ENCODE data around the gene CDC42BPA.
"Not testable (repeated sequence)": the region's sequence is repeated elsewhere in the genome, so short reads cannot be mapped to it uniquely, and the experiment has no call there.

CDC42BPA gene

DNA sequence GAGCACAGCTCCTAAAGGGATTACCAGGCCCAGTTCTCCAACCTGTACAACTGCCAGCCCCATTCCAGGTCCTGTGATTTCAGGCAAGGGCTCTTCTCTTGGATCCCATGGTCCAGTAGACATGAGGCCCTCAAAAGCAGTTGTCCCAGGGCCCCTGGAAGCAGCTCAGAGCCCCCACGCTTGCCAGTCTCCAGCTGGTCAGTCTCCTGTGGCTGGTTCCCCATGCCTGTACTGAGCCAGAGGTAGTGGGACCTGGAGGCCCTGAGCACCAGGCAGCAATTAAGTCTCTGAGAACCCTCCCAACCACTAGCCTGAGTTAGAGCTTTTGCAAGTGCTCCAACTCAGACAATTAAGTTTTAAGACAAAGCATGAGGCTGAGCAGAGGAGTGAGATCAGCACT, 36.9 kb downstream of the CDC42BPA start:
- WGBS (ENCODE audit: insufficient coverage, insufficient read length): no CpG with 5 or more reads among the region's 1 CpG
- Histone ChIP-seq H3K4me1 (ENCODE audit: control insufficient read depth, insufficient read depth, low read length) (no peaks in the 10 kb centered on the region), H3K9me3 (ENCODE audit: control insufficient read depth, insufficient read depth, low read length) (peaks cover 5% of the 10 kb centered on the region; the same call in 1 of the 2 replicates), H3K4me3 (ENCODE audit: low read length) (no peak overlapping the region), H3K36me3 (ENCODE audit: control insufficient read depth, insufficient read depth, low read length) (no peaks in the 10 kb centered on the region), H3K27ac (ENCODE audit: low read length) (no peak overlapping the region), H3K27me3 (ENCODE audit: control insufficient read depth, insufficient read depth, low read length) (no peaks in the 10 kb centered on the region)
- no peak for DNase-seq (ENCODE audit: low read depth, low spot score)

DNA sequence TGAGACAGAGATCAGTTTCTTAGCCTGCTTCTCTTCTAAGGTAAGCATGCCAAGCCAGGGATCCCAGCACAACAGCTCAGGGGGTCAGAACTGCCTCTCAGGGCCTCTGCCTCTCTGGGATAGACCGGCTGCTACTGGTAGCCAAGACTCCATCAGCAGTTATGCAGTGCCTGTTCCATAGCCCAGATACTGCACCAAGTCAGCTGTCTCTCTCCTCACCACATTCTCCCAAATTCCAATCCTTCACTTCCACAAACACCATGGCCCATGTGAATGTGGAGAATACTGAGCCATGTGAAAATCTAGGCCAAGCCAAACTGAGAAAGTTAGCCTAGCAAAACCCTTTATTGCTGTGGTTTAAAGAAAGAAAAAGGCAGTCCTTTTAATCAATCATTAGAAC, 37.5 kb downstream of the CDC42BPA start:
- DNase-seq (ENCODE audit: low read depth, low spot score): no peak
- Histone ChIP-seq H3K4me3 (ENCODE audit: low read length) (no peak overlapping the region), H3K36me3 (ENCODE audit: control insufficient read depth, insufficient read depth, low read length) (no peaks in the 10 kb centered on the region), H3K4me1 (ENCODE audit: control insufficient read depth, insufficient read depth, low read length) (no peaks in the 10 kb centered on the region), H3K27ac (ENCODE audit: low read length) (no peak overlapping the region), H3K27me3 (ENCODE audit: control insufficient read depth, insufficient read depth, low read length) (no peaks in the 10 kb centered on the region), H3K9me3 (ENCODE audit: control insufficient read depth, insufficient read depth, low read length) (peaks cover 1% of the 10 kb centered on the region; the same call in 1 of the 2 replicates)
- WGBS (ENCODE audit: insufficient coverage, insufficient read length): no CpG with 5 or more reads among the region's 1 CpG

DNA sequence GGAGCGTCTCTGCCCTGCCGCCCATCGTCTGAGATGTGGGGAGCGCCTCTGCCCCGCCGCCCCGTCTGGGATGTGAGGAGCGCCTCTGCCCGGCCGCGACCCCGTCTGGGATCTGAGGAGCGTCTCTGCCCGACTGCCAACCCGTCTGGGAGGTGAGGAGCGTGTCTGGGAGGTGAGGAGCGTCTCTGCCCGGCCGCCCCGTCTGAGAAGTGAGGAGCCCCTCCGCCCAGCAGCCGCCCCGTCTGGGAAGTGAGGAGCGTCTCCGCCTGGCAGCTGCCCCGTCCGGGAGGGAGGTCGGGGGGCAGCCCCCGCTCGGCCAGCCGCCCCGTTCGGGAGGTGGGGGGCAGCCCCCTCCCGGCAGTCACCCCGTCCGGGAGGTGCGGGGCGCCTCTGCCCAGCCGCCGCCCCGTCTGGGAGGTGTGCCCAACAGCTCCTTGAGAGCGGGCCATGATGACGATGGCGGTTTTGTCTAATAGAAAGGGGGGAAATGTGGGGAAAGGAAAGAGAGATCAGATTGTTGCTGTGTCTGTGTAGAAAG, 42.1 kb downstream of the CDC42BPA start:
- not testable (repeated sequence) for H3K4me1 ChIP-seq (ENCODE audit: control insufficient read depth, insufficient read depth, low read length); DNase-seq (ENCODE audit: low read depth, low spot score); H3K27ac ChIP-seq (ENCODE audit: low read length); H3K4me3 ChIP-seq (ENCODE audit: low read length); H3K27me3 ChIP-seq (ENCODE audit: control insufficient read depth, insufficient read depth, low read length); H3K36me3 ChIP-seq (ENCODE audit: control insufficient read depth, insufficient read depth, low read length); H3K9me3 ChIP-seq (ENCODE audit: control insufficient read depth, insufficient read depth, low read length)
- no CpG with 5 or more reads among the region's 44 CpGs for WGBS (ENCODE audit: insufficient coverage, insufficient read length)

DNA sequence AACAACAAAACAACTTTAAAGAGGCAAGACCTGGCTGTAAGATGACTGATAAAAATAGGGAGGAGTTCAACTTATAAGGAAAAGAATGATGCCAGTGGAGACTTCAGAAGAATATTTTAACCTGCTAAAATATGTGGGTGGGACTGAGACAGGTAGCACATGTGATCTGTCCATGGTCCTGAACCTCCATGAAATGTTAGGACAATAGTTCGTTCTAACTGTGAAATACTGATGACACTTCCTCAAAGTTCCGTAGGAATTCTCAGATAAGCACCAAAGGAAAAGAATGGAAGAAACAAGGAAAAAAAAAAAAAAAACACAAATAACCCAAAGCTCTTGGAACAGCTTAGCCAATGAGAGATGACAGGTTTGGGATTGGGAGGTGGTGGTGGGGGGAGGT, 44.7 kb downstream of the CDC42BPA start:
- H3K4me3 ChIP-seq (ENCODE audit: low read length): no peak overlapping the region
- H3K9me3 ChIP-seq (ENCODE audit: control insufficient read depth, insufficient read depth, low read length): no peaks in the 10 kb centered on the region
- H3K4me1 ChIP-seq (ENCODE audit: control insufficient read depth, insufficient read depth, low read length): no peaks in the 10 kb centered on the region
- no peak overlapping the region for H3K27ac ChIP-seq (ENCODE audit: low read length)
- no peaks in the 10 kb centered on the region for H3K36me3 ChIP-seq (ENCODE audit: control insufficient read depth, insufficient read depth, low read length)
- H3K27me3 ChIP-seq (ENCODE audit: control insufficient read depth, insufficient read depth, low read length): no peaks in the 10 kb centered on the region
- DNase-seq (ENCODE audit: low read depth, low spot score): peak; percentile 33
- no CpG with 5 or more reads among the region's 2 CpGs for WGBS (ENCODE audit: insufficient coverage, insufficient read length)

DNA sequence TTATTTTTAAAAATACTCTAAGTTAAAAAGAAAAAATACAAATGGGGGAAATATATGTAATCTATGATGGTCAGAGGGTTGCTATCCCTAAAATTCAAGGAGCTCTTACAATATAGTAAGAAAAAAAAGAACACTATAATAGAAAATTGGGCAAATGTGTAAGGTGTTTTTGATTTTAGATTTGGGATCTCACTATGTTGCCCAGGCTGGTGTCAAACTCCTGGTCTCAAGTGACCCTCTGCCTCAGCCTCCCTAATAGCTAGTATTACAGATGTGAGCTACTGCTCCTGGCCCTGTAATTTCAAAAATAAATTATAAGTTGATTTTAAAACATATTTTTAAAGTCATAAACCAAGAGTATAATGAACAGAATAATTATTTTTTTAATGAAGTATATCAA, 45.9 kb downstream of the CDC42BPA start:
- no peaks in the 10 kb centered on the region for H3K36me3 ChIP-seq (ENCODE audit: control insufficient read depth, insufficient read depth, low read length)
- H3K27me3 ChIP-seq (ENCODE audit: control insufficient read depth, insufficient read depth, low read length): no peaks in the 10 kb centered on the region
- no peak for DNase-seq (ENCODE audit: low read depth, low spot score)

DNA sequence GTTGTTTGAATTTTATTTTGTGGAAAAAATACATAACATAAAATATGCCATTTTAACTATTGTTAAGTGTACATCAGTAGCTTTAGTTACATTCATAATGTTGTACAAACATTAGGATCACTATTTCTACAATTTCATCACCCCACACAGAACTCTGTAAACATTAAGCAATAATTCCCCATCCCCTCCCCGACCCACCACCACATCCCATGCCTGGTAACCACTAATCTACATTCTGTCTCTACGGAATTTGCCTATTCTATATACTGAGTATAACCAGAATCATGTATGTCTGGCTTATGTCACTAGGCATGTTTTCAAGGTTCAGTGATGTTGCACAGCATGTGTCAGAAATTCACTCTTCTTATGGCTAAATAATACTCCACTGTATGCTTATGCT, 47.7 kb downstream of the CDC42BPA start:
- DNase-seq (ENCODE audit: low read depth, low spot score): no peak
- H3K4me3 ChIP-seq (ENCODE audit: low read length): no peak overlapping the region
- no peaks in the 10 kb centered on the region for H3K27me3 ChIP-seq (ENCODE audit: control insufficient read depth, insufficient read depth, low read length)
- 100% methylated on average over 1 of the region's 2 CpGs for WGBS (ENCODE audit: insufficient coverage, insufficient read length)
- no peaks in the 10 kb centered on the region for H3K4me1 ChIP-seq (ENCODE audit: control insufficient read depth, insufficient read depth, low read length)
- H3K36me3 ChIP-seq (ENCODE audit: control insufficient read depth, insufficient read depth, low read length): no peaks in the 10 kb centered on the region
- H3K27ac ChIP-seq (ENCODE audit: low read length): no peak overlapping the region
- H3K9me3 ChIP-seq (ENCODE audit: control insufficient read depth, insufficient read depth, low read length): no peaks in the 10 kb centered on the region

More for the DNA sequence above, 45.9 kb downstream of the CDC42BPA start:
- no peak overlapping the region for H3K4me3 ChIP-seq (ENCODE audit: low read length)
- no peaks in the 10 kb centered on the region for H3K9me3 ChIP-seq (ENCODE audit: control insufficient read depth, insufficient read depth, low read length)
- no peak overlapping the region for H3K27ac ChIP-seq (ENCODE audit: low read length)
- no peaks in the 10 kb centered on the region for H3K4me1 ChIP-seq (ENCODE audit: control insufficient read depth, insufficient read depth, low read length)

DNA sequence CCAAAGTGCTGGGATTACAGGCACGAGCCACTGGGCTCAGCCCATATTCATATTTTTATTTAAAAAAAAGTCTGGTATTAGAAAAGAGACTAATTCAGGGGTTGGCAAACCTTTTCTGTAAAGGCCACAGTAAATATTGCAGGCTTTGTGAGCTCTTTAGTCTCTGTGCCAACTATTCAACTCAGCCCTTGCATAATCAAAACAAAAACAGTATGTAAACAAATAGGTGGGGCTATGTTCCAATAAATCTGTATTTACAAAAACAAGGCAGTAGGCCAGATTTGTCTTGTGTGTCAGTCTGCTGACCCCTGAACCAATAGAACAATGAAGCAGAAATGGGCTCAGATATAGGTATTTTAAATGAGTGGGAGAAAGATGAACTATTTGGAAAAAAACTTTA, 49.3 kb downstream of the CDC42BPA start:
- H3K27me3 ChIP-seq (ENCODE audit: control insufficient read depth, insufficient read depth, low read length): no peaks in the 10 kb centered on the region
- no peak for DNase-seq (ENCODE audit: low read depth, low spot score)
- no peak overlapping the region for H3K27ac ChIP-seq (ENCODE audit: low read length)
- H3K9me3 ChIP-seq (ENCODE audit: control insufficient read depth, insufficient read depth, low read length): no peaks in the 10 kb centered on the region
- H3K36me3 ChIP-seq (ENCODE audit: control insufficient read depth, insufficient read depth, low read length): no peaks in the 10 kb centered on the region
- no peak overlapping the region for H3K4me3 ChIP-seq (ENCODE audit: low read length)
- WGBS (ENCODE audit: insufficient coverage, insufficient read length): no CpG with 5 or more reads among the region's 1 CpG
- H3K4me1 ChIP-seq (ENCODE audit: control insufficient read depth, insufficient read depth, low read length): no peaks in the 10 kb centered on the region

DNA sequence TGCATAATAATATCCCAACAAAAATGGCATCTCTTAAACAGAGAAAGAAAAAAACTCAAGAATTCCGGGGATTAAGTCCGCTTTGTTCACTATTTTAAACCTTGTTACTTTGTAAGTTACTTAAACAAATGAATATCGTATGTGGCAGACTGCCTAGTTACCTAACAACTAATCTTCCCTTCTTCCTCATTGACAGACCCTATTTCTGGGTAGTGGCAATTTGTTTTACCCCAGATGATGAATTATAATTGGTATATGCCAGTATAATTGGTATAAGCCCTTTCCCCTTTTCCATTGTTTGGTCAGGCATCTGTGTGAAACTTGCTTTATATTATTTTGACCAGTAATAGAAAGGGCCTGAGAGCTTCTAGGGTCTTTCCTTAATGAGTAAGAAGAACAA, 52.4 kb downstream of the CDC42BPA start:
- no peak for DNase-seq (ENCODE audit: low read depth, low spot score)
- H3K4me1 ChIP-seq (ENCODE audit: control insufficient read depth, insufficient read depth, low read length): no peaks in the 10 kb centered on the region
- no peaks in the 10 kb centered on the region for H3K9me3 ChIP-seq (ENCODE audit: control insufficient read depth, insufficient read depth, low read length)
- no peak overlapping the region for H3K4me3 ChIP-seq (ENCODE audit: low read length)
- WGBS (ENCODE audit: insufficient coverage, insufficient read length): no CpG with 5 or more reads among the region's 3 CpGs
- H3K36me3 ChIP-seq (ENCODE audit: control insufficient read depth, insufficient read depth, low read length): no peaks in the 10 kb centered on the region
- H3K27ac ChIP-seq (ENCODE audit: low read length): no peak overlapping the region
- no peaks in the 10 kb centered on the region for H3K27me3 ChIP-seq (ENCODE audit: control insufficient read depth, insufficient read depth, low read length)

DNA sequence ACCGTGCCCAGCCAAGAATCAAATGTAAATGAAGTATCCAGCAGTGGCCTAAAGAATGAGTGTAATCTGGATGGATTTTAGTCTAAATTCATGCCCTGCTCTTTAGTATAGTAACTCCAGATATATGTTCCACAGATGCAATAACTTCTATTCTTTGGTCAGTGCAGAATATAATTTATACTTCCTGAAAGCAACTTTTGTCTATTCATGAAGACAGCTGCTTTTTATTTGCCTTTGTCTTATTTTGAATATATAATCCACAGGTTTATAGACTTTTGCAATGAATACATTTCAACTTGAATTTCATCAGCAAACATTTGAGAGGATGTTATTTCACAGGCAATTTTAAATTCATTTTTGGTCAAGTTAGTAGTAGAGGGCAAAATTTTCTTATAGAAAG, 54.4 kb downstream of the CDC42BPA start:
- Histone ChIP-seq H3K27ac (ENCODE audit: low read length) (no peak overlapping the region), H3K36me3 (ENCODE audit: control insufficient read depth, insufficient read depth, low read length) (no peaks in the 10 kb centered on the region), H3K4me3 (ENCODE audit: low read length) (no peak overlapping the region), H3K9me3 (ENCODE audit: control insufficient read depth, insufficient read depth, low read length) (no peaks in the 10 kb centered on the region), H3K27me3 (ENCODE audit: control insufficient read depth, insufficient read depth, low read length) (no peaks in the 10 kb centered on the region), H3K4me1 (ENCODE audit: control insufficient read depth, insufficient read depth, low read length) (no peaks in the 10 kb centered on the region; the same call in 1 of the 2 replicates)
- WGBS (ENCODE audit: insufficient coverage, insufficient read length): no CpG with 5 or more reads among the region's 1 CpG
- no peak for DNase-seq (ENCODE audit: low read depth, low spot score)

DNA sequence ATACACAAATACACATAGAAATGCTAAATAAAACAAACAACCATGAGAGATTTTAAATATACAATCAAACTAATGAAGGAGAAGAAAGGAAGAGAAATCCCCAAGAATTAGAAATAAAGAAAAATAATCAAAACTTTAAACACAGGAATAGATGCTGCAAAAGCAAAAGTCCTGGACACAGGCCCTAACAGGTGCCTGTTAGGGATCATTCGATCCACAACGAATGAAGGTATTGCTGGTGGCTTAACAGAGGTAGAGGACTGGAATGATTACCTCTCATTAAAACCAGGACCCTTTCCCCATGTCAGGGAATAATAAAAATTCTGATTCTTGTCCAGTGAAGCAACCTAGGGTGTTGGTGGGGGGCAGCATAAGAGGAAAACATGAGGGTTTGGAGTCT, 56.8 kb downstream of the CDC42BPA start:
- no peaks in the 10 kb centered on the region; the same call in 1 of the 2 replicates for H3K4me1 ChIP-seq (ENCODE audit: control insufficient read depth, insufficient read depth, low read length)
- H3K9me3 ChIP-seq (ENCODE audit: control insufficient read depth, insufficient read depth, low read length): no peaks in the 10 kb centered on the region
- no peak for DNase-seq (ENCODE audit: low read depth, low spot score)
- H3K27ac ChIP-seq (ENCODE audit: low read length): no peak overlapping the region
- WGBS (ENCODE audit: insufficient coverage, insufficient read length): no CpG with 5 or more reads among the region's 2 CpGs
- no peaks in the 10 kb centered on the region for H3K27me3 ChIP-seq (ENCODE audit: control insufficient read depth, insufficient read depth, low read length)
- H3K36me3 ChIP-seq (ENCODE audit: control insufficient read depth, insufficient read depth, low read length): no peaks in the 10 kb centered on the region
- H3K4me3 ChIP-seq (ENCODE audit: low read length): no peak overlapping the region

DNA sequence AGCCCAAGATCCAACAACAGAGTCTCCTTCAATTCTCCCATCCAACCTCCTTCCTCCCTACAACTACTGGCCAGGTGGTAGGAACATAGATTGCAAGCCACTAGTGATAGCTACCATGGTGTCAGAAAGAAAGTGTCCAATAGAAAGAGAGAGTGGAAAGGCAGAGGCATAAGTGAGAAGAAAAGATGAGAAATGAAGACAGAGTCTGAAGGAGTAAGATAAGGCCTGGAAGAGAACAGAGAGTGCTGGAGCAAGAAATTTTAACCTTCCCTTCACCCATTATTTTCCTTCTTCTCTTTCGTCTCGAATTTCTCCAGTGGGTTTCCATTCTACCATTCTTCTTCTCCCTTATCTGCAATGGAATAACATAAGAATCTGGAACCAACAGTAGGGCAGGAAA, 57.9 kb downstream of the CDC42BPA start:
- Histone ChIP-seq H3K27ac (ENCODE audit: low read length) (no peak overlapping the region), H3K9me3 (ENCODE audit: control insufficient read depth, insufficient read depth, low read length) (no peaks in the 10 kb centered on the region), H3K4me3 (ENCODE audit: low read length) (no peak overlapping the region), H3K4me1 (ENCODE audit: control insufficient read depth, insufficient read depth, low read length) (no peaks in the 10 kb centered on the region; the same call in 1 of the 2 replicates), H3K36me3 (ENCODE audit: control insufficient read depth, insufficient read depth, low read length) (no peaks in the 10 kb centered on the region), H3K27me3 (ENCODE audit: control insufficient read depth, insufficient read depth, low read length) (no peaks in the 10 kb centered on the region)
- DNase-seq (ENCODE audit: low read depth, low spot score): no peak
- 100% methylated on average over 2 of the region's 2 CpGs for WGBS (ENCODE audit: insufficient coverage, insufficient read length)
